ENCODE data around the gene MARK4. TPM values are rescaled to one million over a fixed set of nuclear protein-coding genes. Genes with fewer than 3 reads are reported as not detected.

Gene MARK4
- total and polyA plus RNA-seq, 2 experiments from 2014 or later = 16.6 to 38.6 TPM

GRCh38 chr19:45238556-45238955 is 12.5 kb upstream of the MARK4 start:
- H2AFZ ChIP-seq = no peak overlapping the region
- no peaks in the 10 kb centered on the region for H3K79me2 ChIP-seq (replicated peaks; ENCODE audit: insufficient read depth)
- DNase-seq (ENCODE audit: low spot score) (no peak), ATAC-seq (no peak)
- H3F3A ChIP-seq (replicated peaks; ENCODE audit: low read depth) = peaks cover 4% of the 10 kb centered on the region; the same call in 1 of the 2 replicates
- H3K4me3 Mint-ChIP-seq = no peak overlapping the region
- H3K4me2 ChIP-seq = no peak overlapping the region
- no peaks in the 10 kb centered on the region for H3K9me2 ChIP-seq (ENCODE audit: insufficient read depth)
- H3K4me1 Mint-ChIP-seq = peaks cover 11% of the 10 kb centered on the region; the same call in 2 of the 3 replicates
- no peak overlapping the region for H3K4me3 ChIP-seq
- peaks cover 37% of the 10 kb centered on the region for H3K27me3 Mint-ChIP-seq (ENCODE audit: insufficient read depth, low read depth, poor library complexity)
- no peaks in the 10 kb centered on the region; the same call in 2 of the 3 replicates for H3K9me3 Mint-ChIP-seq
- no peak overlapping the region for H3K27ac Mint-ChIP-seq
- TF ChIP-seq, protein P1, sequence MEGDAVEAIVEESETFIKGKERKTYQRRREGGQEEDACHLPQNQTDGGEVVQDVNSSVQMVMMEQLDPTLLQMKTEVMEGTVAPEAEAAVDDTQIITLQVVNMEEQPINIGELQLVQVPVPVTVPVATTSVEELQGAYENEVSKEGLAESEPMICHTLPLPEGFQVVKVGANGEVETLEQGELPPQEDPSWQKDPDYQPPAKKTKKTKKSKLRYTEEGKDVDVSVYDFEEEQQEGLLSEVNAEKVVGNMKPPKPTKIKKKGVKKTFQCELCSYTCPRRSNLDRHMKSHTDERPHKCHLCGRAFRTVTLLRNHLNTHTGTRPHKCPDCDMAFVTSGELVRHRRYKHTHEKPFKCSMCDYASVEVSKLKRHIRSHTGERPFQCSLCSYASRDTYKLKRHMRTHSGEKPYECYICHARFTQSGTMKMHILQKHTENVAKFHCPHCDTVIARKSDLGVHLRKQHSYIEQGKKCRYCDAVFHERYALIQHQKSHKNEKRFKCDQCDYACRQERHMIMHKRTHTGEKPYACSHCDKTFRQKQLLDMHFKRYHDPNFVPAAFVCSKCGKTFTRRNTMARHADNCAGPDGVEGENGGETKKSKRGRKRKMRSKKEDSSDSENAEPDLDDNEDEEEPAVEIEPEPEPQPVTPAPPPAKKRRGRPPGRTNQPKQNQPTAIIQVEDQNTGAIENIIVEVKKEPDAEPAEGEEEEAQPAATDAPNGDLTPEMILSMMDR (conservative IDR thresholded peaks at IDR 0.05; ENCODE audit: low read depth in 2 of 2) = no peak
- TF ChIP-seq, protein P2, sequence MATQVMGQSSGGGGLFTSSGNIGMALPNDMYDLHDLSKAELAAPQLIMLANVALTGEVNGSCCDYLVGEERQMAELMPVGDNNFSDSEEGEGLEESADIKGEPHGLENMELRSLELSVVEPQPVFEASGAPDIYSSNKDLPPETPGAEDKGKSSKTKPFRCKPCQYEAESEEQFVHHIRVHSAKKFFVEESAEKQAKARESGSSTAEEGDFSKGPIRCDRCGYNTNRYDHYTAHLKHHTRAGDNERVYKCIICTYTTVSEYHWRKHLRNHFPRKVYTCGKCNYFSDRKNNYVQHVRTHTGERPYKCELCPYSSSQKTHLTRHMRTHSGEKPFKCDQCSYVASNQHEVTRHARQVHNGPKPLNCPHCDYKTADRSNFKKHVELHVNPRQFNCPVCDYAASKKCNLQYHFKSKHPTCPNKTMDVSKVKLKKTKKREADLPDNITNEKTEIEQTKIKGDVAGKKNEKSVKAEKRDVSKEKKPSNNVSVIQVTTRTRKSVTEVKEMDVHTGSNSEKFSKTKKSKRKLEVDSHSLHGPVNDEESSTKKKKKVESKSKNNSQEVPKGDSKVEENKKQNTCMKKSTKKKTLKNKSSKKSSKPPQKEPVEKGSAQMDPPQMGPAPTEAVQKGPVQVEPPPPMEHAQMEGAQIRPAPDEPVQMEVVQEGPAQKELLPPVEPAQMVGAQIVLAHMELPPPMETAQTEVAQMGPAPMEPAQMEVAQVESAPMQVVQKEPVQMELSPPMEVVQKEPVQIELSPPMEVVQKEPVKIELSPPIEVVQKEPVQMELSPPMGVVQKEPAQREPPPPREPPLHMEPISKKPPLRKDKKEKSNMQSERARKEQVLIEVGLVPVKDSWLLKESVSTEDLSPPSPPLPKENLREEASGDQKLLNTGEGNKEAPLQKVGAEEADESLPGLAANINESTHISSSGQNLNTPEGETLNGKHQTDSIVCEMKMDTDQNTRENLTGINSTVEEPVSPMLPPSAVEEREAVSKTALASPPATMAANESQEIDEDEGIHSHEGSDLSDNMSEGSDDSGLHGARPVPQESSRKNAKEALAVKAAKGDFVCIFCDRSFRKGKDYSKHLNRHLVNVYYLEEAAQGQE (IDR thresholded peaks at IDR 0.05; ENCODE audit: unreplicated experiment) = no peak
- TF ChIP-seq EZH2phosphoT487 (IDR thresholded peaks at IDR 0.05; ENCODE audit: unreplicated experiment) = no peak
- no peak for TF ChIP-seq STAT1 (IDR thresholded peaks at IDR 0.05; ENCODE audit: unreplicated experiment)
- TF ChIP-seq NANOG (IDR thresholded peaks at IDR 0.05; ENCODE audit: borderline replicate concordance) = no peak
- H3K4me1 ChIP-seq (ENCODE audit: insufficient read depth) = peaks cover 8% of the 10 kb centered on the region; the same call in 1 of the 2 replicates
- no peaks in the 10 kb centered on the region for H3K36me3 ChIP-seq (ENCODE audit: insufficient read depth)
- H3K36me3 Mint-ChIP-seq (ENCODE audit: low read depth) = no peaks in the 10 kb centered on the region
- no peak overlapping the region for H3K27ac ChIP-seq (ENCODE audit: low read depth)
- H4K20me1 ChIP-seq (replicated peaks; ENCODE audit: insufficient read depth) = peaks cover under 1% of the 10 kb centered on the region; the same call in 1 of the 2 replicates
- H3K27me3 ChIP-seq (ENCODE audit: insufficient read depth) = peaks cover 40% of the 10 kb centered on the region

- no peaks in the 10 kb centered on the region; the same call in 1 of the 2 replicates for H3K4me1 ChIP-seq (ENCODE audit: insufficient read depth)
- no peak overlapping the region for H3K4me3 Mint-ChIP-seq
- H3K36me3 Mint-ChIP-seq (ENCODE audit: low read depth) = no peaks in the 10 kb centered on the region
- H3K79me2 ChIP-seq (replicated peaks; ENCODE audit: insufficient read depth) = no peaks in the 10 kb centered on the region
- no peak overlapping the region for H3K27ac Mint-ChIP-seq
- no peak overlapping the region for H3K4me3 ChIP-seq
- no peaks in the 10 kb centered on the region for H3F3A ChIP-seq (replicated peaks; ENCODE audit: low read depth)
- no peaks in the 10 kb centered on the region for H3K9me2 ChIP-seq (ENCODE audit: insufficient read depth)
- no peaks in the 10 kb centered on the region for H3K27me3 ChIP-seq (ENCODE audit: insufficient read depth)
- H4K20me1 ChIP-seq (replicated peaks; ENCODE audit: insufficient read depth) = no peaks in the 10 kb centered on the region
- no peak overlapping the region for H3K27ac ChIP-seq (ENCODE audit: low read depth)
- H2AFZ ChIP-seq = no peak overlapping the region
- H3K4me2 ChIP-seq = no peak overlapping the region
- H3K36me3 ChIP-seq (ENCODE audit: insufficient read depth) = no peaks in the 10 kb centered on the region
- no peak for ATAC-seq
- peaks cover 5% of the 10 kb centered on the region; the same call in 1 of the 3 replicates for H3K4me1 Mint-ChIP-seq
- H3K27me3 Mint-ChIP-seq (ENCODE audit: insufficient read depth, low read depth, poor library complexity) = peaks cover 13% of the 10 kb centered on the region
- no peak for DNase-seq (ENCODE audit: low spot score)
- no peaks in the 10 kb centered on the region for H3K9me3 Mint-ChIP-seq
- TF ChIP-seq, protein P1 (conservative IDR thresholded peaks at IDR 0.05; ENCODE audit: low read depth in 2 of 2) = no peak
- no peak for TF ChIP-seq EZH2phosphoT487 (IDR thresholded peaks at IDR 0.05; ENCODE audit: unreplicated experiment)
- TF ChIP-seq NANOG (IDR thresholded peaks at IDR 0.05; ENCODE audit: borderline replicate concordance) = no peak
- TF ChIP-seq STAT1 (IDR thresholded peaks at IDR 0.05; ENCODE audit: unreplicated experiment) = no peak
- TF ChIP-seq, protein P3, sequence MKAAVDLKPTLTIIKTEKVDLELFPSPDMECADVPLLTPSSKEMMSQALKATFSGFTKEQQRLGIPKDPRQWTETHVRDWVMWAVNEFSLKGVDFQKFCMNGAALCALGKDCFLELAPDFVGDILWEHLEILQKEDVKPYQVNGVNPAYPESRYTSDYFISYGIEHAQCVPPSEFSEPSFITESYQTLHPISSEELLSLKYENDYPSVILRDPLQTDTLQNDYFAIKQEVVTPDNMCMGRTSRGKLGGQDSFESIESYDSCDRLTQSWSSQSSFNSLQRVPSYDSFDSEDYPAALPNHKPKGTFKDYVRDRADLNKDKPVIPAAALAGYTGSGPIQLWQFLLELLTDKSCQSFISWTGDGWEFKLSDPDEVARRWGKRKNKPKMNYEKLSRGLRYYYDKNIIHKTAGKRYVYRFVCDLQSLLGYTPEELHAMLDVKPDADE (IDR thresholded peaks at IDR 0.05) = no peak
- TF ChIP-seq, protein P2 (IDR thresholded peaks at IDR 0.05; ENCODE audit: unreplicated experiment) = no peak
- TF ChIP-seq JUNB (IDR thresholded peaks at IDR 0.05; ENCODE audit: unreplicated experiment) = no peak
- no peak for TF ChIP-seq CREB1 (CRISPR knock-in tag; IDR thresholded peaks at IDR 0.05; ENCODE audit: low read depth)
- TF ChIP-seq EZH2 (IDR thresholded peaks at IDR 0.05; ENCODE audit: low read depth, unreplicated experiment) = no peak
- TF ChIP-seq ZNF331 (CRISPR knock-in tag; IDR thresholded peaks at IDR 0.05; ENCODE audit: low read depth) = no peak
Observed at GRCh38 chr19:45243144-45243732, 7.8 kb upstream of the MARK4 start.
